Hematopoietic multipotent progenitor cell treated with erythropoietin and hydrocortisone succinate and interleukin-3 and kit ligand, for 8 days (in vitro differentiated cells): ENCODE data around the gene PDIK1L.

Experiments used
- DNase-seq: peaks from one replicate; pipeline ENCODE4 v3.0.0-alpha.2; 2015

PDIK1L gene

GRCh38 chr1:26111530-26112406 is at the start of gene PDIK1L:
PDIK1L (plus strand) TSS chr1:26111824; CDS start chr1:26114309, 2,485 bp downstream.
- peak; percentile 93 for DNase-seq

GRCh38 chr1:26064553-26064952 is 47.1 kb upstream of the PDIK1L start:
- DNase-seq: no peak

GRCh38 chr1:26066160-26066559 is 45.5 kb upstream of the PDIK1L start:
- DNase-seq: no peak

- DNase-seq: peak; percentile 84
Observed at GRCh38 chr1:26066857-26067256, 44.8 kb upstream of the PDIK1L start.

GRCh38 chr1:26067432-26067911 is 44.2 kb upstream of the PDIK1L start, which contains the start of gene TRIM63:
TRIM63 (minus strand) TSS chr1:26067630; CDS start chr1:26067494, 136 bp downstream.
- no peak for DNase-seq

- DNase-seq: no peak
Observed at GRCh38 chr1:26069941-26070295, 41.7 kb upstream of the PDIK1L start.

GRCh38 chr1:26070296-26070962 is 41.2 kb upstream of the PDIK1L start:
- peak; percentile 98 for DNase-seq

- DNase-seq: no peak
Observed at GRCh38 chr1:26070963-26071342, 40.7 kb upstream of the PDIK1L start.

GRCh38 chr1:26072305-26072704 is 39.3 kb upstream of the PDIK1L start:
- DNase-seq: no peak

GRCh38 chr1:26075421-26076144 is 36.0 kb upstream of the PDIK1L start:
- DNase-seq: no peak

GRCh38 chr1:26077524-26077923 is 34.1 kb upstream of the PDIK1L start:
- DNase-seq: no peak

GRCh38 chr1:26078286-26079177 is 33.1 kb upstream of the PDIK1L start:
- DNase-seq: no peak

- DNase-seq: no peak
Observed at GRCh38 chr1:26079178-26079563, 32.5 kb upstream of the PDIK1L start.

- no peak for DNase-seq
Observed at GRCh38 chr1:26079960-26080814, 31.4 kb upstream of the PDIK1L start.

- DNase-seq: peak; percentile 25
Observed at GRCh38 chr1:26081267-26082019, 30.2 kb upstream of the PDIK1L start.

- no peak for DNase-seq
Observed at GRCh38 chr1:26082020-26082350, 29.6 kb upstream of the PDIK1L start.

- DNase-seq: no peak
Observed at GRCh38 chr1:26083208-26083607, 28.4 kb upstream of the PDIK1L start.

- no peak for DNase-seq
Observed at GRCh38 chr1:26084091-26084561, 27.5 kb upstream of the PDIK1L start.

GRCh38 chr1:26084844-26085243 is 26.8 kb upstream of the PDIK1L start:
- DNase-seq: no peak

- DNase-seq: no peak
Observed at GRCh38 chr1:26089125-26089524, 22.5 kb upstream of the PDIK1L start.

GRCh38 chr1:26090893-26091292 is 20.7 kb upstream of the PDIK1L start:
- DNase-seq: no peak
